Panc1 (cell line): ENCODE results near the gene LASP1. TPM values are rescaled to one million over a fixed set of nuclear protein-coding genes. Genes with fewer than 3 reads are reported as not detected.

Source experiments
- ATAC-seq: fragments of 200-7000 bp; cut with Tn5 transposase; 2 replicates; pipeline ENCODE4 v1.9.1; 2020; ENCODE audit warnings: mild to moderate bottlenecking, moderate library complexity
- BruUV-seq: library from RNA; stranded (reverse); fragments of 400-500 nt; replicated peaks from 2 replicates; lab custom pipeline; 2021; lab: Mats Ljungman, UMichigan
- CTCF ChIA-PET: fragments of 300-600 bp; sonication (Branson Sonifier 250); formaldehyde crosslinking; loops from one replicate; lab custom pipeline; 2022; ENCODE audit warnings: antibody characterized with exemption; lab: Charles Lee
- POLR2A ChIA-PET: fragments of 300-600 bp; sonication (Branson Sonifier 250); formaldehyde crosslinking; loops from one replicate; lab custom pipeline; 2022; ENCODE audit warnings: antibody characterized with exemption; lab: Charles Lee
- DNase-seq: peaks from one replicate; pipeline ENCODE4 v3.0.0-alpha.2; 2010; ENCODE audit warnings: low read depth, low spot score
- H3K27ac ChIP-seq: 2 replicates; pipeline ENCODE4 v1.5.1; 2011; ENCODE audit warnings: mild to moderate bottlenecking, low read length, inconsistent platforms
- H3K27me3 ChIP-seq: fragments of 200-500 bp; sonication (Bioruptor generic); 2 replicates; pipeline ENCODE4 v1.6.0; 2014; ENCODE audit warnings: low read length, inconsistent platforms; ENCODE audit not compliant: control insufficient read depth, insufficient read depth
- H3K36me3 ChIP-seq: fragments of 200-500 bp; sonication (Bioruptor generic); 2 replicates; pipeline ENCODE4 v1.5.1; 2014; ENCODE audit warnings: inconsistent platforms, mild to moderate bottlenecking, low read length, moderate library complexity; ENCODE audit not compliant: control insufficient read depth, insufficient read depth
- H3K4me1 ChIP-seq: 2 replicates; pipeline ENCODE4 v1.5.1; 2011; ENCODE audit warnings: inconsistent platforms, mild to moderate bottlenecking, low read length, moderate library complexity; ENCODE audit not compliant: control insufficient read depth, insufficient read depth
- H3K4me3 ChIP-seq, 2 experiments: 2 replicates each; pipeline ENCODE4 v1.5.1; 2011 to 2012; ENCODE audit warnings: low read depth in 2 of 2, low read length in 2 of 2, mild to moderate bottlenecking in 2 of 2, inconsistent platforms in 1 of 2, moderate library complexity in 1 of 2
- H3K9me3 ChIP-seq: fragments of 200-500 bp; sonication (Bioruptor generic); 2 replicates; pipeline ENCODE4 v1.5.1; 2014; ENCODE audit warnings: low read depth, mild to moderate bottlenecking, inconsistent platforms, low read length, moderate library complexity; ENCODE audit not compliant: control insufficient read depth, insufficient read depth
- CTCF ChIP-seq: fragments of 450-650 bp; IDR thresholded peaks from 2 replicates; pipeline ENCODE4 v1.5.1; 2017; ENCODE audit warnings: mild to moderate bottlenecking
- POLR2AphosphoS5 ChIP-seq: IDR thresholded peaks from 2 replicates; pipeline ENCODE4 v1.6.1; 2012; ENCODE audit warnings: mild to moderate bottlenecking, low read depth, low read length, moderate library complexity
- SIN3A ChIP-seq: IDR thresholded peaks from 2 replicates; pipeline ENCODE4 v1.6.1; 2012; ENCODE audit warnings: low read depth, mild to moderate bottlenecking, low read length, moderate library complexity, borderline replicate concordance; ENCODE audit not compliant: insufficient read depth
- TCF7L2 ChIP-seq: IDR thresholded peaks from 2 replicates; pipeline ENCODE4 v1.6.1; 2011; ENCODE audit warnings: mild to moderate bottlenecking, low read depth, low read length, inconsistent platforms
- in situ Hi-C: cut with HindIII; loops from 2 replicates; pipeline ENCODE4 v1.10.0; 2016; ENCODE audit warnings: low sequenced_read_pairs, low pct_unique_long_range_greater_than_20kb
- intact Hi-C: fragments of 100-400 bp; cut with micrococcal nuclease; formaldehyde crosslinking; loops from one replicate; pipeline ENCODE4 v1.10.0; 2022; ENCODE audit not compliant: unreplicated experiment
- total RNA-seq: library from RNA; stranded (reverse); gene quantifications from one replicate; pipeline ENCODE4 v1.2.1, GENCODE V29; 2021; ENCODE audit not compliant: unreplicated experiment
- TF ChIP-seq, protein P1 (sequence below), 2 experiments: IDR thresholded peaks; 2 replicates each; pipeline ENCODE4 v1.6.1; 2011 to 2012; ENCODE audit warnings: low read depth in 2 of 2, control low read depth in 1 of 2, low read length in 1 of 2, mild to moderate bottlenecking in 1 of 2, moderate library complexity in 1 of 2; ENCODE audit not compliant: insufficient read depth in 1 of 2

The LASP1 gene
- total RNA-seq, 1 experiment from 2014 or later = 112 TPM

- POLR2A ChIA-PET = interaction anchor here (0.9 kb wide), 1 partner anchor 997 kb away, joined by 5 read pairs; no protein-coding TSS in a partner anchor
- BruUV-seq = no TSS peak
- TF ChIP-seq POLR2AphosphoS5 (no peak), SIN3A (no peak), CTCF (no peak), TCF7L2 (no peak)
- TF ChIP-seq, protein P1, sequence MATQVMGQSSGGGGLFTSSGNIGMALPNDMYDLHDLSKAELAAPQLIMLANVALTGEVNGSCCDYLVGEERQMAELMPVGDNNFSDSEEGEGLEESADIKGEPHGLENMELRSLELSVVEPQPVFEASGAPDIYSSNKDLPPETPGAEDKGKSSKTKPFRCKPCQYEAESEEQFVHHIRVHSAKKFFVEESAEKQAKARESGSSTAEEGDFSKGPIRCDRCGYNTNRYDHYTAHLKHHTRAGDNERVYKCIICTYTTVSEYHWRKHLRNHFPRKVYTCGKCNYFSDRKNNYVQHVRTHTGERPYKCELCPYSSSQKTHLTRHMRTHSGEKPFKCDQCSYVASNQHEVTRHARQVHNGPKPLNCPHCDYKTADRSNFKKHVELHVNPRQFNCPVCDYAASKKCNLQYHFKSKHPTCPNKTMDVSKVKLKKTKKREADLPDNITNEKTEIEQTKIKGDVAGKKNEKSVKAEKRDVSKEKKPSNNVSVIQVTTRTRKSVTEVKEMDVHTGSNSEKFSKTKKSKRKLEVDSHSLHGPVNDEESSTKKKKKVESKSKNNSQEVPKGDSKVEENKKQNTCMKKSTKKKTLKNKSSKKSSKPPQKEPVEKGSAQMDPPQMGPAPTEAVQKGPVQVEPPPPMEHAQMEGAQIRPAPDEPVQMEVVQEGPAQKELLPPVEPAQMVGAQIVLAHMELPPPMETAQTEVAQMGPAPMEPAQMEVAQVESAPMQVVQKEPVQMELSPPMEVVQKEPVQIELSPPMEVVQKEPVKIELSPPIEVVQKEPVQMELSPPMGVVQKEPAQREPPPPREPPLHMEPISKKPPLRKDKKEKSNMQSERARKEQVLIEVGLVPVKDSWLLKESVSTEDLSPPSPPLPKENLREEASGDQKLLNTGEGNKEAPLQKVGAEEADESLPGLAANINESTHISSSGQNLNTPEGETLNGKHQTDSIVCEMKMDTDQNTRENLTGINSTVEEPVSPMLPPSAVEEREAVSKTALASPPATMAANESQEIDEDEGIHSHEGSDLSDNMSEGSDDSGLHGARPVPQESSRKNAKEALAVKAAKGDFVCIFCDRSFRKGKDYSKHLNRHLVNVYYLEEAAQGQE (IDR thresholded peaks at IDR 0.05; ENCODE audit: insufficient read depth in 1 of 2, low read depth in 2 of 2, low read length in 1 of 2) = no peak
- ATAC-seq = no peak
- Histone ChIP-seq H3K9me3 (no peaks in the 10 kb centered on the region), H3K4me3 (peak overlapping the region; percentile 89 to 97), H3K27me3 (no peaks in the 10 kb centered on the region), H3K27ac (peak overlapping the region; percentile 48; the same call in 1 of the 2 replicates), H3K4me1 (peaks cover 8% of the 10 kb centered on the region), H3K36me3 (peaks cover 30% of the 10 kb centered on the region)
- in situ Hi-C loops (no loop called here), intact Hi-C loops (no loop called here)
- DNase-seq = no peak
- CTCF ChIA-PET = no interaction called here
These were observed 18.4 kb upstream of the LASP1 start for GRCh38 chr17:38851434-38851833.

DNA sequence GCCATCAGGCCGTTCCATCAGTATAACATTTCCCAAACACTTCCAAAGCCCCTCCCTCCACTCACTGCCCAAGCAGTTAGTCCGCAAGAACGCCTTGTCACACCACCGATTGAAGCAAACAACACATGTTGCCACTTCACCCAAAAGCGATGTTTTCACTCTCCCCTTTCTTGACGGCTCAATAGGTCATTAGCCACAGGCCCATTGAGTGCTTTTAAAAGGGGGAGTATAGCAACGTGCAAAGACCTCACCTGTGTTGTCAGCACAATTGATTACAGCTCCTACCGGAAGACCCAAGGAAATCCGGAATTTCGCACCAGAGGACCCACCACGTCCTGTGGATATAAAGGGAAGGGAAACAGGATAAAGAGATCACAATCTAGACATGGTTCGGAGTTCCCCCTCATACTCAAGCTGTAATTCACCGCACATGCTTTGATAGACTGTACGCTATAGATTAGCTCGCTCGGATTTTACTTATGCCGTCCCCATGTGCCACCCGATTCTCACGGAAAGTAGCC lies 17.0 kb upstream of the LASP1 start:
- no peaks in the 10 kb centered on the region for H3K9me3 ChIP-seq
- H3K27me3 ChIP-seq = no peaks in the 10 kb centered on the region
- peak overlapping the region; percentile 83 for H3K27ac ChIP-seq
- ChIA-PET POLR2A (no interaction called here), CTCF (interaction anchor here (0.5 kb wide), 1 partner anchor 21 kb away, joined by 8 read pairs; no protein-coding TSS in a partner anchor)
- TF ChIP-seq POLR2AphosphoS5 (no peak), TCF7L2 (no peak), CTCF (no peak), SIN3A (no peak)
- TF ChIP-seq, protein P1 (IDR thresholded peaks at IDR 0.05; ENCODE audit: insufficient read depth in 1 of 2, low read depth in 2 of 2, low read length in 1 of 2) = no peak
- intact Hi-C loops = no loop called here
- no peak for DNase-seq
- in situ Hi-C loops = no loop called here
- H3K36me3 ChIP-seq = peaks cover 30% of the 10 kb centered on the region
- H3K4me3 ChIP-seq = peak overlapping the region; percentile 89 to 97
- peak; percentile 13; the same call in 1 of the 2 replicates for ATAC-seq
- no TSS peak for BruUV-seq
- H3K4me1 ChIP-seq = peaks cover 8% of the 10 kb centered on the region
